GM19395 (cell line): ENCODE results near the gene ASB2.

Source experiments
- ATAC-seq: cut with Tn5 transposase; IDR thresholded peaks from one replicate; pipeline ENCODE4 v1.9.1; 2021; ENCODE audit warnings: mild to moderate bottlenecking, moderate library complexity; ENCODE audit not compliant: unreplicated experiment

ASB2 gene

GRCh38 chr14:94001501-94002396, 25.4 kb upstream of the ASB2 start:
- ATAC-seq = peak; percentile 75

- ATAC-seq = peak; percentile 7
Observed at GRCh38 chr14:94001016-94001415, 24.6 kb upstream of the ASB2 start.

GRCh38 chr14:94000267-94000666, 23.9 kb upstream of the ASB2 start:
- no peak for ATAC-seq

- ATAC-seq = no peak
Observed at GRCh38 chr14:93999573-93999972, 23.2 kb upstream of the ASB2 start.

- no peak for ATAC-seq
Observed at GRCh38 chr14:93998871-93999403, 22.6 kb upstream of the ASB2 start.

- no peak for ATAC-seq
Observed at GRCh38 chr14:93997916-93998870, 21.8 kb upstream of the ASB2 start.

GRCh38 chr14:93997082-93997481, 20.7 kb upstream of the ASB2 start, which contains the start of gene CCDC197:
TSS of gene CCDC197 (plus strand) at chr14:93997301. CDS start at chr14:93998132, 831 bp downstream.
- ATAC-seq = no peak

- no peak for ATAC-seq
Observed at GRCh38 chr14:93996130-93996695, 19.8 kb upstream of the ASB2 start.

- ATAC-seq = no peak
Observed at GRCh38 chr14:93994919-93995682, 18.7 kb upstream of the ASB2 start.

- no peak for ATAC-seq
Observed at GRCh38 chr14:93993382-93993781, 17.0 kb upstream of the ASB2 start.

GRCh38 chr14:93991649-93992048, 15.3 kb upstream of the ASB2 start:
- no peak for ATAC-seq

- no peak for ATAC-seq
Observed at GRCh38 chr14:93991212-93991611, 14.8 kb upstream of the ASB2 start.

- no peak for ATAC-seq
Observed at GRCh38 chr14:93989939-93990338, 13.6 kb upstream of the ASB2 start.

GRCh38 chr14:93987815-93988476, 11.6 kb upstream of the ASB2 start:
- ATAC-seq = no peak

GRCh38 chr14:93987376-93987775, 11.0 kb upstream of the ASB2 start:
- ATAC-seq = no peak

- no peak for ATAC-seq
Observed at GRCh38 chr14:93986955-93987354, 10.6 kb upstream of the ASB2 start.

GRCh38 chr14:93984987-93985410, 8.6 kb upstream of the ASB2 start:
- no peak for ATAC-seq

- ATAC-seq = no peak
Observed at GRCh38 chr14:93984070-93984469, 7.7 kb upstream of the ASB2 start.

- no peak for ATAC-seq
Observed at GRCh38 chr14:93982230-93983007, 6.0 kb upstream of the ASB2 start.
